Measurements from ENCODE around the gene MYOM1.

- TF ChIP-seq, protein P1, sequence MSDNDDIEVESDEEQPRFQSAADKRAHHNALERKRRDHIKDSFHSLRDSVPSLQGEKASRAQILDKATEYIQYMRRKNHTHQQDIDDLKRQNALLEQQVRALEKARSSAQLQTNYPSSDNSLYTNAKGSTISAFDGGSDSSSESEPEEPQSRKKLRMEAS (IDR thresholded peaks at IDR 0.05; ENCODE audit: insufficient read depth, insufficient read length): no peak
- TF ChIP-seq POLR2AphosphoS5 (IDR thresholded peaks at IDR 0.05; ENCODE audit: insufficient read depth, low read depth, low read length) (no peak), POLR2A (IDR thresholded peaks at IDR 0.05; ENCODE audit: low read depth, low read length) (no peak), JUN (IDR thresholded peaks at IDR 0.05; ENCODE audit: borderline replicate concordance, insufficient read depth, insufficient read length, low read depth) (no peak), EZH2 (IDR thresholded peaks at IDR 0.05; ENCODE audit: borderline replicate concordance, low read depth, low read length, severe bottlenecking) (no peak), MYC (IDR thresholded peaks at IDR 0.05; ENCODE audit: low read depth, low read length) (no peak), FOS (IDR thresholded peaks at IDR 0.05; ENCODE audit: borderline replicate concordance, insufficient read depth, low read length) (no peak)
- TF ChIP-seq, protein P2, sequence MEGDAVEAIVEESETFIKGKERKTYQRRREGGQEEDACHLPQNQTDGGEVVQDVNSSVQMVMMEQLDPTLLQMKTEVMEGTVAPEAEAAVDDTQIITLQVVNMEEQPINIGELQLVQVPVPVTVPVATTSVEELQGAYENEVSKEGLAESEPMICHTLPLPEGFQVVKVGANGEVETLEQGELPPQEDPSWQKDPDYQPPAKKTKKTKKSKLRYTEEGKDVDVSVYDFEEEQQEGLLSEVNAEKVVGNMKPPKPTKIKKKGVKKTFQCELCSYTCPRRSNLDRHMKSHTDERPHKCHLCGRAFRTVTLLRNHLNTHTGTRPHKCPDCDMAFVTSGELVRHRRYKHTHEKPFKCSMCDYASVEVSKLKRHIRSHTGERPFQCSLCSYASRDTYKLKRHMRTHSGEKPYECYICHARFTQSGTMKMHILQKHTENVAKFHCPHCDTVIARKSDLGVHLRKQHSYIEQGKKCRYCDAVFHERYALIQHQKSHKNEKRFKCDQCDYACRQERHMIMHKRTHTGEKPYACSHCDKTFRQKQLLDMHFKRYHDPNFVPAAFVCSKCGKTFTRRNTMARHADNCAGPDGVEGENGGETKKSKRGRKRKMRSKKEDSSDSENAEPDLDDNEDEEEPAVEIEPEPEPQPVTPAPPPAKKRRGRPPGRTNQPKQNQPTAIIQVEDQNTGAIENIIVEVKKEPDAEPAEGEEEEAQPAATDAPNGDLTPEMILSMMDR (IDR thresholded peaks at IDR 0.05; ENCODE audit: extremely low read depth in 1 of 2, insufficient read depth in 1 of 2, low read depth in 1 of 2, low read length in 2 of 2): no peak
These were observed 93.2 kb downstream of the MYOM1 start for GRCh38 chr18:3126457-3127097.
